ENCODE measurements around the gene PLXNB2. TPM values are rescaled to one million over a fixed set of nuclear protein-coding genes. Genes with fewer than 3 reads are reported as not detected.
A peak's percentile ranks its signal among the peaks of the same experiment; 100 is the strongest.

PLXNB2 gene
- total RNA-seq (100 to 1,000 TPM in 1 of 5 experiments, 10 to 100 TPM in 2, 1 to 10 TPM in 2; 2.9 to 138 (median 12.6) TPM), polyA plus RNA-seq (under 1 TPM; 0.05 to 0.32 TPM), total RNA-seq (1.1 reads per million)

GRCh38 chr22:50306753-50307749 lies at the start of gene PLXNB2:
Gene PLXNB2 (minus strand): TSS chr22:50307646. CDS start chr22:50290584, 17,062 bp downstream.
- Histone ChIP-seq H3K9me3 (ENCODE audit: control insufficient read depth in 2 of 3, low read length in 3 of 3) (no peaks in the 10 kb centered on the region), H3K4me3 (ENCODE audit: low read length) (no peak within 1 kb of the TSS), H3K36me3 (ENCODE audit: control insufficient read depth in 2 of 3, insufficient read depth in 3 of 3, low read length in 3 of 3) (no peaks in the 10 kb centered on the region), H3K4me1 (ENCODE audit: control insufficient read depth in 2 of 2, insufficient read depth in 2 of 2, low read length in 2 of 2) (peaks cover 0 to 5% of the 10 kb centered on the region in 2 donors), H3K27ac (ENCODE audit: low read depth, low read length) (no peak within 1 kb of the TSS), H3K27me3 (ENCODE audit: control insufficient read depth in 2 of 2, insufficient read depth in 2 of 2, low read length in 2 of 2) (peaks cover 0 to 4% of the 10 kb centered on the region in 2 donors)
- peaks cover 0 to 17% (median 7%) of the 10 kb centered on the region in 7 donors for H3K4me1 Mint-ChIP-seq
- peak; percentile 22 for ATAC-seq
- no peak within 1 kb of the TSS for H3K27ac Mint-ChIP-seq
- POLR2A ChIA-PET = no interaction called here
- peaks cover 0 to 1% (median 0%) of the 10 kb centered on the region in 11 donors for H3K9me3 Mint-ChIP-seq
- DNase-seq = peak in 3 of 9 donors; percentile 12 to 47 (median 31)
- intact Hi-C loops (cut with micrococcal nuclease) = loop anchor here in 1 of 2 donors (5.0 kb wide), 1 partner anchor 35 kb away; the partner anchor contains the start of gene MAPK11
- peak within 1 kb of the TSS in 5 of 10 donors; percentile 25 to 70 (median 44) for H3K4me3 Mint-ChIP-seq
- CTCF ChIA-PET = no interaction called here
- H3K36me3 Mint-ChIP-seq = no peaks in the 10 kb centered on the region
- peaks cover 6 to 18% (median 13%) of the 10 kb centered on the region in 5 donors for H3K27me3 Mint-ChIP-seq

GRCh38 chr22:50357222-50357621 lies 49.8 kb upstream of the PLXNB2 start:
- DNase-seq (no peak), ATAC-seq (no peak)
- Mint-ChIP-seq H3K27ac (peak overlapping the region in 3 of 9 donors; percentile 18 to 45 (median 20)), H3K36me3 (peaks cover 4 to 33% (median 18%) of the 10 kb centered on the region in 5 donors), H3K27me3 (no peaks in the 10 kb centered on the region), H3K4me3 (no peak overlapping the region), H3K9me3 (peaks cover 0 to 3% (median 0%) of the 10 kb centered on the region in 11 donors), H3K4me1 (peaks cover 21 to 48% (median 39%) of the 10 kb centered on the region in 7 donors)
- H3K4me3 ChIP-seq (ENCODE audit: low read length) = no peak overlapping the region
- H3K27ac ChIP-seq (ENCODE audit: low read depth, low read length) = no peak overlapping the region
- H3K9me3 ChIP-seq (ENCODE audit: control insufficient read depth in 2 of 3, low read length in 3 of 3) = no peaks in the 10 kb centered on the region
- POLR2A ChIA-PET = no interaction called here
- intact Hi-C loops (cut with micrococcal nuclease) = no loop called here
- peaks cover 0 to 30% (median 7%) of the 10 kb centered on the region in 3 experiments for H3K36me3 ChIP-seq (ENCODE audit: control insufficient read depth in 2 of 3, insufficient read depth in 3 of 3, low read length in 3 of 3)
- H3K27me3 ChIP-seq (ENCODE audit: control insufficient read depth in 2 of 2, insufficient read depth in 2 of 2, low read length in 2 of 2) = no peaks in the 10 kb centered on the region
- CTCF ChIA-PET = no interaction called here
- peaks cover 11 to 18% of the 10 kb centered on the region in 2 donors for H3K4me1 ChIP-seq (ENCODE audit: control insufficient read depth in 2 of 2, insufficient read depth in 2 of 2, low read length in 2 of 2)

GRCh38 chr22:50356186-50356585 lies 48.7 kb upstream of the PLXNB2 start:
- H3K4me1 ChIP-seq (ENCODE audit: control insufficient read depth in 2 of 2, insufficient read depth in 2 of 2, low read length in 2 of 2) = peaks cover 2 to 8% of the 10 kb centered on the region in 2 donors
- no peak overlapping the region for H3K27ac ChIP-seq (ENCODE audit: low read depth, low read length)
- ATAC-seq (no peak), DNase-seq (no peak)
- H3K9me3 Mint-ChIP-seq = peaks cover 0 to 3% (median 0%) of the 10 kb centered on the region in 11 donors
- peaks cover 16 to 38% (median 28%) of the 10 kb centered on the region in 7 donors for H3K4me1 Mint-ChIP-seq
- intact Hi-C loops (cut with micrococcal nuclease) = no loop called here
- no peak overlapping the region for H3K4me3 ChIP-seq (ENCODE audit: low read length)
- ChIA-PET CTCF (no interaction called here), POLR2A (interaction anchor here (0.6 kb wide), 1 partner anchor 113 kb away, joined by 3 read pairs; no protein-coding TSS in a partner anchor)
- H3K27ac Mint-ChIP-seq = no peak overlapping the region
- peaks cover 0 to 21% (median 0%) of the 10 kb centered on the region in 3 experiments for H3K36me3 ChIP-seq (ENCODE audit: control insufficient read depth in 2 of 3, insufficient read depth in 3 of 3, low read length in 3 of 3)
- no peaks in the 10 kb centered on the region for H3K27me3 ChIP-seq (ENCODE audit: control insufficient read depth in 2 of 2, insufficient read depth in 2 of 2, low read length in 2 of 2)
- no peaks in the 10 kb centered on the region for H3K9me3 ChIP-seq (ENCODE audit: control insufficient read depth in 2 of 3, low read length in 3 of 3)
- no peak overlapping the region for H3K4me3 Mint-ChIP-seq
- no peaks in the 10 kb centered on the region for H3K27me3 Mint-ChIP-seq
- peaks cover 4 to 30% (median 18%) of the 10 kb centered on the region in 5 donors for H3K36me3 Mint-ChIP-seq

GRCh38 chr22:50348058-50348457 lies 40.6 kb upstream of the PLXNB2 start:
- H3K27me3 ChIP-seq (ENCODE audit: control insufficient read depth in 2 of 2, insufficient read depth in 2 of 2, low read length in 2 of 2) = no peaks in the 10 kb centered on the region
- intact Hi-C loops (cut with micrococcal nuclease) = no loop called here
- H3K4me1 ChIP-seq (ENCODE audit: control insufficient read depth in 2 of 2, insufficient read depth in 2 of 2, low read length in 2 of 2) = peaks cover 14 to 22% of the 10 kb centered on the region in 2 donors
- H3K36me3 ChIP-seq (ENCODE audit: control insufficient read depth in 2 of 3, insufficient read depth in 3 of 3, low read length in 3 of 3) = peaks cover 0 to 6% (median 0%) of the 10 kb centered on the region in 3 experiments
- CTCF ChIA-PET = interaction anchor here (1.0 kb wide), 1 partner anchor 107 kb away, joined by 4 read pairs; no protein-coding TSS in a partner anchor
- peaks cover 0 to 8% (median 0%) of the 10 kb centered on the region in 5 donors for H3K36me3 Mint-ChIP-seq
- H3K27ac ChIP-seq (ENCODE audit: low read depth, low read length) = no peak overlapping the region
- H3K9me3 ChIP-seq (ENCODE audit: control insufficient read depth in 2 of 3, low read length in 3 of 3) = no peaks in the 10 kb centered on the region
- no peak overlapping the region for H3K4me3 ChIP-seq (ENCODE audit: low read length)
- H3K27ac Mint-ChIP-seq = no peak overlapping the region
- POLR2A ChIA-PET = no interaction called here
- H3K27me3 Mint-ChIP-seq = no peaks in the 10 kb centered on the region
- no peaks in the 10 kb centered on the region for H3K9me3 Mint-ChIP-seq
- ATAC-seq (no peak), DNase-seq (no peak)
- peaks cover 0 to 6% (median 1%) of the 10 kb centered on the region in 7 donors for H3K4me1 Mint-ChIP-seq
- H3K4me3 Mint-ChIP-seq = no peak overlapping the region

GRCh38 chr22:50347157-50347556 lies 39.7 kb upstream of the PLXNB2 start:
- POLR2A ChIA-PET = no interaction called here
- no peaks in the 10 kb centered on the region for H3K9me3 Mint-ChIP-seq
- no peak overlapping the region for H3K27ac Mint-ChIP-seq
- peaks cover 0 to 9% (median 4%) of the 10 kb centered on the region in 7 donors for H3K4me1 Mint-ChIP-seq
- H3K4me3 Mint-ChIP-seq = no peak overlapping the region
- CTCF ChIA-PET = no interaction called here
- no peak for ATAC-seq
- H3K27me3 Mint-ChIP-seq = no peaks in the 10 kb centered on the region
- Histone ChIP-seq H3K4me3 (ENCODE audit: low read length) (no peak overlapping the region), H3K9me3 (ENCODE audit: control insufficient read depth in 2 of 3, low read length in 3 of 3) (no peaks in the 10 kb centered on the region), H3K27me3 (ENCODE audit: control insufficient read depth in 2 of 2, insufficient read depth in 2 of 2, low read length in 2 of 2) (no peaks in the 10 kb centered on the region), H3K36me3 (ENCODE audit: control insufficient read depth in 2 of 3, insufficient read depth in 3 of 3, low read length in 3 of 3) (peaks cover 0 to 5% (median 0%) of the 10 kb centered on the region in 3 experiments), H3K4me1 (ENCODE audit: control insufficient read depth in 2 of 2, insufficient read depth in 2 of 2, low read length in 2 of 2) (peaks cover 16 to 22% of the 10 kb centered on the region in 2 donors), H3K27ac (ENCODE audit: low read depth, low read length) (peak overlapping the region; percentile 53)
- peaks cover 0 to 2% (median 0%) of the 10 kb centered on the region in 5 donors for H3K36me3 Mint-ChIP-seq
- intact Hi-C loops (cut with micrococcal nuclease) = no loop called here
- DNase-seq = no peak

- H3K9me3 Mint-ChIP-seq = no peaks in the 10 kb centered on the region
- peak overlapping the region in 3 of 9 donors; percentile 38 to 82 (median 56) for H3K27ac Mint-ChIP-seq
- peaks cover 20 to 25% of the 10 kb centered on the region in 2 donors for H3K4me1 ChIP-seq (ENCODE audit: control insufficient read depth in 2 of 2, insufficient read depth in 2 of 2, low read length in 2 of 2)
- ATAC-seq = no peak
- no peak overlapping the region for H3K4me3 ChIP-seq (ENCODE audit: low read length)
- intact Hi-C loops (cut with micrococcal nuclease) = no loop called here
- H3K36me3 Mint-ChIP-seq = peaks cover 0 to 2% (median 0%) of the 10 kb centered on the region in 5 donors
- POLR2A ChIA-PET = no interaction called here
- H3K36me3 ChIP-seq (ENCODE audit: control insufficient read depth in 2 of 3, insufficient read depth in 3 of 3, low read length in 3 of 3) = peaks cover 0 to 5% (median 0%) of the 10 kb centered on the region in 3 experiments
- H3K4me3 Mint-ChIP-seq = peak overlapping the region in 1 of 10 donors; percentile 39
- CTCF ChIA-PET = no interaction called here
- H3K27me3 ChIP-seq (ENCODE audit: control insufficient read depth in 2 of 2, insufficient read depth in 2 of 2, low read length in 2 of 2) = no peaks in the 10 kb centered on the region
- DNase-seq = no peak
- no peaks in the 10 kb centered on the region for H3K27me3 Mint-ChIP-seq
- peak overlapping the region; percentile 53 for H3K27ac ChIP-seq (ENCODE audit: low read depth, low read length)
- peaks cover 0 to 14% (median 8%) of the 10 kb centered on the region in 7 donors for H3K4me1 Mint-ChIP-seq
- H3K9me3 ChIP-seq (ENCODE audit: control insufficient read depth in 2 of 3, low read length in 3 of 3) = no peaks in the 10 kb centered on the region
Measured at GRCh38 chr22:50346470-50346869, 39.0 kb upstream of the PLXNB2 start.
